Astrocyte (in vitro differentiated cells and primary cell): ENCODE data around the gene MRPS18A.

ENCODE experiments used
- CTCF ChIP-seq: IDR thresholded peaks from 2 replicates; pipeline ENCODE4 v1.5.1; 2011; ENCODE audit warnings: low read depth, mild to moderate bottlenecking, inconsistent platforms, low read length, moderate library complexity; ENCODE audit not compliant: insufficient read depth
- EZH2 ChIP-seq: IDR thresholded peaks from 2 replicates; pipeline ENCODE4 v1.6.1; 2012; ENCODE audit warnings: mild to moderate bottlenecking, low read length, inconsistent platforms; ENCODE audit not compliant: insufficient read depth

GRCh38 chr6:43635387-43636307 lies 51.9 kb downstream of the MRPS18A start, which contains the start of gene MAD2L1BP:
- TF ChIP-seq CTCF = no peak
- no peak for TF ChIP-seq EZH2
